Astrocyte of the spinal cord (primary cell): ENCODE results near the gene C14orf132.
"Not testable (repeated sequence)": the region's sequence is repeated elsewhere in the genome, so short reads cannot be mapped to it uniquely, and the experiment has no call there.

Experiments
- DNase-seq: peaks from one replicate; pipeline ENCODE4 v3.0.0; 2011; ENCODE audit warnings: low read depth, low spot score
- H3K4me3 ChIP-seq: 2 replicates; pipeline ENCODE4 v1.5.1; 2011; ENCODE audit warnings: low read depth, mild to moderate bottlenecking, low read length, moderate library complexity
- in situ Hi-C: cut with HindIII; loops from 2 replicates; pipeline ENCODE4 v1.10.0; 2017; ENCODE audit warnings: low sequenced_read_pairs
- TF ChIP-seq, protein P1 (sequence below): IDR thresholded peaks from 2 replicates; pipeline ENCODE4 v1.5.1; 2012; ENCODE audit warnings: low read depth, mild to moderate bottlenecking, low read length, inconsistent platforms

C14orf132 gene

DNA sequence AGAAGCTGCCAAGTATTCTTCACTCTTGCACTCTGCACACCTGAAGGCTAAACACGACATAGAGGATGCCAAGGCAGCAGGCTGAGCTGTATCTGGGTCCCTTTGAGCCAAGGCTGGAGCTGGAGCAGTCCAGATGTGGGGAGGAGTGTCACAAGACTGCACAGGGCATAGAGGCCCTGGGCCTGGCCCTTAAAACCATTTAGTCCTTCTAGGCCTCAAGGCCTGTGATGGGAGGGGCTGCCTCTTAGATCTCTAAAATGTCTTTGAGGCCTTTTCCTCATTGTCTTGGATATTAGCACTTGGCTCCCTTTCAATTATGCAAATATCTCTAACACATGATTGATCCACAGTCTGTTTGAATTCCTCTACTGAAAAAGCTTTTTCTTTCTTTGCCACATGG, 28.0 kb upstream of the C14orf132 start:
- in situ Hi-C loops: no loop called here
- DNase-seq: no peak
- TF ChIP-seq, protein P1, sequence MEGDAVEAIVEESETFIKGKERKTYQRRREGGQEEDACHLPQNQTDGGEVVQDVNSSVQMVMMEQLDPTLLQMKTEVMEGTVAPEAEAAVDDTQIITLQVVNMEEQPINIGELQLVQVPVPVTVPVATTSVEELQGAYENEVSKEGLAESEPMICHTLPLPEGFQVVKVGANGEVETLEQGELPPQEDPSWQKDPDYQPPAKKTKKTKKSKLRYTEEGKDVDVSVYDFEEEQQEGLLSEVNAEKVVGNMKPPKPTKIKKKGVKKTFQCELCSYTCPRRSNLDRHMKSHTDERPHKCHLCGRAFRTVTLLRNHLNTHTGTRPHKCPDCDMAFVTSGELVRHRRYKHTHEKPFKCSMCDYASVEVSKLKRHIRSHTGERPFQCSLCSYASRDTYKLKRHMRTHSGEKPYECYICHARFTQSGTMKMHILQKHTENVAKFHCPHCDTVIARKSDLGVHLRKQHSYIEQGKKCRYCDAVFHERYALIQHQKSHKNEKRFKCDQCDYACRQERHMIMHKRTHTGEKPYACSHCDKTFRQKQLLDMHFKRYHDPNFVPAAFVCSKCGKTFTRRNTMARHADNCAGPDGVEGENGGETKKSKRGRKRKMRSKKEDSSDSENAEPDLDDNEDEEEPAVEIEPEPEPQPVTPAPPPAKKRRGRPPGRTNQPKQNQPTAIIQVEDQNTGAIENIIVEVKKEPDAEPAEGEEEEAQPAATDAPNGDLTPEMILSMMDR: no peak
- no peak overlapping the region for H3K4me3 ChIP-seq

GRCh38 chr14:96011607-96012006, 27.6 kb upstream of the C14orf132 start:
- DNase-seq: no peak
- TF ChIP-seq, protein P1: no peak
- H3K4me3 ChIP-seq: no peak overlapping the region
- in situ Hi-C loops: no loop called here

DNA sequence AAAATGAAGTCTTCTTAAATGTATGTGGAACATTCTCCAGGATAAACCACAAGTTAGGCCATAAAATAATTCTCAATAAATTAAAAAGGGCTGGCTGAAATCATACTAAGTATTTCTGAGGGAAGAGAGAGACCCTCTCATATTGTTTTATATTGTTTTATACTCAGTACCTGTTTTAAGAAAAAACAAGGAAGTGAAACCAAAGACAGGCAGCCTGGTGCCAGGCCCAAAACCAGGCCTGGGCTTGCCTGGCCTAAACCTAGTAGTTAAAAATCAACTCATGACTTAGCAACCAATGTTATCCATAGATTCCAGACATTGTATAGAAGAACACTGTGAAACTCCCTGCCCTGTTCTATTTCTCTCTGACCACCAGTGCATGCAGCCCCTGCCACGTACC, 26.4 kb upstream of the C14orf132 start:
- H3K4me3 ChIP-seq, DNase-seq, in situ Hi-C loops: not testable (repeated sequence)

DNA sequence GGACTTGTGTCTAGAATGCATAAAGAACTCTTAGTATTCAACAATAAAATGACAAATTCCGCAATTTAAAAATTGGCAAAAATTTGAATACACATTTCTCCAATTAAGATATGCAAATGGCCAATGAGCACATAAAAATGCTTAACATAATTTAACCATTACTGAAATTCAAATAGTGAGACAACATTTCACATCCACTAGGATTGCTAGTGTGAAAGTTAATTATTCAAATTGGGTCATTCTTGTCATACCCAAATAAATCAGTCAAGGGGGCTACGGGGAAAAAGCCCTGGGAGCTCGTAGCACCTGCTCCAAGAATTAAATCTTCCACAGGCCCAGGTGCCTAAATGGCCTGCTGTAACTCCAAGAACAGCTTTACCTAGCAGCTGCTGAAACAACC, 25.0 kb upstream of the C14orf132 start:
- no peak overlapping the region for H3K4me3 ChIP-seq
- TF ChIP-seq, protein P1: no peak
- in situ Hi-C loops: no loop called here
- DNase-seq: no peak

GRCh38 chr14:96016501-96017160, 22.5 kb upstream of the C14orf132 start:
- in situ Hi-C loops: no loop called here

GRCh38 chr14:96017882-96018281, 21.3 kb upstream of the C14orf132 start:
- TF ChIP-seq, protein P1: no peak
- H3K4me3 ChIP-seq: no peak overlapping the region
- in situ Hi-C loops: no loop called here
- DNase-seq: no peak

More at GRCh38 chr14:96016501-96017160, 22.5 kb upstream of the C14orf132 start:
- H3K4me3 ChIP-seq: no peak overlapping the region
- TF ChIP-seq, protein P1: no peak
- DNase-seq: no peak

DNA sequence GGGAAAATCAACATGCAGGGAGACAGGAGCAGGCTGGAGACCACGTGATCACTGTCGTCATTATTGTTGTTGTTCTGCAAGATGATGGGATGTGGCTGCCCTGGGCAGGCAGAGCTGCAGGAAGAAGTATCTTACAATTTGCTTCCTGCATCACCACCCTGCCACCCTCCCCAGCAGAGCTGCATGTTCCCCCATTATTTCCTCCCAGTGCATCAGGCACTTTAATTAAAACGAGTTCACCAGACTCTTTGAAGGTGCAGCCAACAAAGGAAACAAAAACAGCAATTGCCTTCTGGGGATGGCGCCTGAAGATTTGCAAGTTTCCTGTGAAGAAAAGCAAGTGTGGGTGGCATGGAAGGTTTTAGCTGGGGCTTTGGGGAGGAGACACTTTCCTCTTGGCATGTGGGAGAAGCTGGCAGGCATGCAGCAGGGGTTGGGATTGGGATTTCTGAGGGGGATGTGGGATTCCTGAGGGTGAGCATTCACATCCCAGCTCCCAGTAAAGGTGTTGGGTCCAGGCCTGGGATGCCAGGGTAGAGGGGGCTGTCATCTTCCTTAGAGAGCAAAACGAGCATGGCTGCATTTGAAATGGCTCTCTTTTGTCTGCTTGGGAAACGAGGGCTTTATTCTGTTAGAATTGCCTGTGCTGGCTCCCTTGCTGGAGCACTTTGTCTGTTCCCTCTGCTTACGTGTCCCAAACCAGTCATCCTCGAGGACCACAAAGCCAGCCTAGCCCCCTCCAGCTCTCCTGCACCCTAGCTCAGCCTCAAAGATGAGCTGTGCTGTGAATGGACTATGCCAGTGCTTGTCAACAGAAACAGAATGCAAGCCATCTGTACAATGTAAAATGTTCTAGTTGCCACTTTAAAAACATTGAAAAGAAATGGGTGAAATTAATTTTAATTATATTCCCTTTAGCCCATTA, 11.5 kb upstream of the C14orf132 start:
- H3K4me3 ChIP-seq: no peak overlapping the region
- no peak for DNase-seq
- in situ Hi-C loops: no loop called here
- TF ChIP-seq, protein P1: no peak
